DMS53 treated with DMSO at 0.1 percent for 48 hours (cell line): ENCODE measurements around the gene TMEM31.
"Not testable (repeated sequence)": the region's sequence is repeated elsewhere in the genome, so short reads cannot be mapped to it uniquely, and the experiment has no call there.

Experiments
- DNase-seq: peaks from one replicate; lab custom pipeline; 2025; ENCODE audit not compliant: unreplicated experiment; lab: John Stamatoyannopoulos, UW

TMEM31 gene

GRCh38 chrX:103722505-103722904, 11.8 kb downstream of the TMEM31 start:
- no peak for DNase-seq

GRCh38 chrX:103726477-103726876, 15.8 kb downstream of the TMEM31 start:
- DNase-seq: no peak

DNA sequence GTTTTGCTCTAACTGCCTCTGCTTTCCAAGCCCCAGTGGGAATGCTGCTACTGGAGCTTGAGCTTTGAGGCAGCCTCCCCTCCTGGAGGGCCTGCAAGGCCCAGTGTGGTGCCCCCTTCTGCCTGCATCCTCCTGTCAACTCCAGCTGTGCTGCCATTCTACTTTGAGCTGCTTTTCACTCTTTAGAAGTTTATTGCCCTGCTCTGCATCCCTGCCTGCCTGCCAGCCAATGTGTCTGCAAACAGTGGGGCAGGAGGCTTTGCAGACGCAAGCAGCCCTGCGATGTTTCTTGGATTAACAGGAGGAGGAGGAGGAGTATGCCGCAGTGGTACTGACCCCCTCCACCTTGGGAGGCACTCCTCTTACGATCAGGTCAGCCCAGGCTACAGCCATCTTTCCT, 16.4 kb downstream of the TMEM31 start:
- DNase-seq: no peak

DNA sequence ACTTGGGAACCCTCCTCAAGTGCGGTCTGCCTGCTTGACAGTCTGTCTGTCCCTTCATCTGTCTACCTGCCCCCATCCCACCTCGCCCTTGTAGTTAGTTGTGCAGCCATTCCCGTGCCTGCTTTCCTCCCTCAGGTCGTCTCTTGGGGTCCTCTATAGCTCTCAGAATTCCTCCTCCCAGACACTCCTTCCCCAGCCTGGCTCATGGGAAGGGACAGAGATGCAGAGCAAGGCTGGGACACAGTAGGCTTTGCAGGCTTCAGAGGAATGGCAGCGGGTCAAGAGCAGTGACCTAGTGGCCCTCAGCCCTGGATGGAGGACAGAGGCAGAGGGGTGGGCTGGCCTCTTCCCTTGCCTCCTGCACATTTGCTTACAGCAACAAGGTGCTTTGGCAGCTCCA, 18.3 kb downstream of the TMEM31 start:
- DNase-seq: no peak

DNA sequence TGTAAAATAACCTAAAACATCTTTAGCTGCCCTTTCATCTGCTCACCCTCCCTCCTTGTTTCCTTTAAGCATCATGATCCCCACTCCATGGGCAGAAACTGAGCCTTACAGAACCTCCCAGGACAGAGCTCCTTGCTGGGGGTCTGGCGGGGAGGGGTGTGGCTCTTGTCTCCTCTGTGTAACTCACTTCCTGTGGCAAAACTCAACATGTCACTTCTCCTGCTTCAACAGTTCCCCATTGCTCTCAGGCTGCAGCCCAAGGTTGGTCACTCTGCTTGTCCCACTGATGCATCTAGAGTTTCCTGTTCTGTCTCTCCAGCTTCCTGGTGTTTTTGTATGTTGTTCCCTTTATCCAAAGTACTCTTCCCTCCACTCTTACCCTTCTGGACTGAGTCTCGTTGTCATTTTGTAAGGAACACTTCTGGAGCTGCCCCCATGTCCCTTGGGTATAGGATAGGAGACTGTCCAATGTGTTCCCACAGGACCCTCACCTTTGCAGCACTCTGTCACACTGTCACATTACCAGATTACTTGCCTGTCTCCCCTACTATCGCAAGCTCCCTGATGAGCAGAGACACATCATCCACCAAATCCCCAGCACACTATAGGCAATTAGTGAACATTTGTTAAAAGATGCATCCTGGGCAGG, 19.6 kb downstream of the TMEM31 start:
- no peak for DNase-seq

DNA sequence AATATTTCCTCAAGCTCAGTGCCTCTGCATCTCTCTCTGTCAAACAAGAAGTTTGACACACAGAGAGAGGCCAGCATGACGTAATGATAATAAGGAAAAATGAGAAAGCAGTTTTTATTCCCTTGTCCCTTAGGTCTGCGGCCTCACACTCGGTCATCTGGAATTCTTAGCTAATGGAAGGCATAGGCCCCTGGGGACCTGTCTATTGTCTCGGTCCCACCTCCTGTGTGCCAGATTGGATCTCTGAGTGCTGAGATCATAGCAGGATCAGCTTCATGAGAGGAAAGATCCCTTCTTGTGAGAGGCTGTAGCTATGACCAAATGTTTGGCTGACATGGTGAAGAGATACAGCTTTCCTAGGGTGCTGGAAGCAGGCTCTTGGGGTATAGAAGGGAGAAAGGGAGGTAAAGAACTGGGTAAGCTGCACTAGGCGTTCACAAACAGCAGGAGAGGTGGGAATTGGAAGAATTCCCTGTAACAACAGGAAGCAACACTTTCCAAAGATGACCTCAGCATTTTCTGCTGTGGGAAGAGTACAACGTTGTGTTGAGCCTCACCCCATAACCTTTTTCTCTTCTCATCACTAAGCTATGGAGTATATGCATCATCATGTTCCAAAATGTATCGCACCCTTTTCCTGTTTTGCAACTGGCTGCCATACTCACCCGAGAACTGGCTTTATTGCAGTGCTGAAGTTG, 20.2 kb downstream of the TMEM31 start:
- DNase-seq: no peak

- DNase-seq: no peak
Observed at GRCh38 chrX:103733017-103733416, 22.3 kb downstream of the TMEM31 start.

- no peak for DNase-seq
Observed at GRCh38 chrX:103734125-103734760, 23.5 kb downstream of the TMEM31 start.

DNA sequence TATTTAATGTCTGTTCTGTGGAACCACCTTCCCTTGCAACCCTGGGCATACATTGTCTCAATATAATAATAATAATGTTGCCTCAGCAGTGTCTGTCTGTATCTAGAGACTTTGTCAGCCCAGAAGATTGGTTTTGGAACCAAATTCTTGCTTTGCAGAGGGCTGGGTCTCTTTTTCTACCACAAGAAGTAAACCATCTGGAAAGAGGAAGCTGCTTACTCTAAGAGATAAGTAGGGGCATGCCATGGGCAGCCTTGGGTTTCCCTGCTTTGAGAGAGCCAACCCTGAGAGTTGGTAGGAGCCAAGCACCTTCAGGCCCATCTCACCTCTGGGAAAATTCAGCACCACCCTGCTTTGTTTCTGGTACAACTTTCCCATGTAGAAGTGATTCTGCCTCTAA, 27.0 kb downstream of the TMEM31 start:
- DNase-seq: no peak

DNA sequence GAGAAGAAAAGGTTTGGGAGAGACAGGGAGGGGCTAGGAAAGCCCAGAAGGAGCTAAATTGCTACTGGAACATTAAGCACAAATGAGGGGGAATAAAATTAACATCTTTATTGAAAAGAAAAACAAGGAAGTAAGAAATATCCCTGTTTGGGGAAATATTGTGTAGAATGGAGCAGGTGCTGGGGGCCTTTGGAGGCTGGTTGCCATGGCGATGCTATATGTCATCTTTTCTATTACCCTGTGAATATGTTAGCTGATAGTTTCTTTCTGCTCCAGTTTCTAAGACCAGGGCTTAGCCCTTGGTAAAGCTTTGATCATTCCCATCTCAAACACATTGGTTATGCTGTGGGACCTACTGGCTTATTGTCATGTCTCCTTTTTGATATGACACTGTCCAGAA, 28.7 kb downstream of the TMEM31 start:
- no peak for DNase-seq

GRCh38 chrX:103741879-103742278, 31.2 kb downstream of the TMEM31 start:
- DNase-seq: no peak

DNA sequence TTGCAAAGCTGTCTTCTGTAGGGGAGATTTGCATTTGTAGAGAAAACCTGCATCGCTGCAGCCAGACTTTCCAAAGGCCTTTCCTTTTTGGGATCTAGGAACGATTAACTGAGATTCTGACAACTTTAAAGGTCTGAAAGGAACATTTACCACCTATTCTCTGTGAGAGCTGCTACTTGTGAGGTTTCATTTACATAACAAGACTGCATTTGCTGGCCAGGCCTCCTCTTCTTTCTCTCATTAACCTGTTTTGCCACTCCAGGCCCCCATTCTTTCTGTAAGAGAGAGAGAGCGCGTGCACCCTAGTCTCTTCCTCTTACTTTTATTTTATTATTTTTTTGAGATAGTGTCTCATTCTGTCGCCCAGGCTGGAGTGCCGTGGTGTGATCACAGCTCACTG, 31.6 kb downstream of the TMEM31 start:
- DNase-seq: no peak

DNA sequence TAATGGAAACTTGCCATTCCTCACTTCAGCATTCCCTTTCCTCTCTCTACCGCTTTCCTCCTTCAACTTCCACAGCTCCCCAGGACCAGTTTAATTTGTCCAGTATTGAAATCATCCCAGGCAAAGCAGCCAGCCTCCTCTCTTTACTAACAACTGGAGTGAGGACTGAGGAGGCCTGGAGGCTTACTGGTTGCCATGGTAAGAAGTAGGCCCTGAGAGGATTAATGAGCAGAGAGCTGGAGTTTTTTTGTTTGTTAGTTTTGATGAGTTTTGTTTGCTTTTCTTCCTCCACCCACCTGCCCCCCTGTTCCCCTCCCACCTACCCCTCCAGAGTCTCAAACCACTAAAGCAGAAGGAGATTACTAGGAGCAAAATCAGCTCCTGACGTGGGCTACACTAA, 36.5 kb downstream of the TMEM31 start:
- DNase-seq: no peak

DNA sequence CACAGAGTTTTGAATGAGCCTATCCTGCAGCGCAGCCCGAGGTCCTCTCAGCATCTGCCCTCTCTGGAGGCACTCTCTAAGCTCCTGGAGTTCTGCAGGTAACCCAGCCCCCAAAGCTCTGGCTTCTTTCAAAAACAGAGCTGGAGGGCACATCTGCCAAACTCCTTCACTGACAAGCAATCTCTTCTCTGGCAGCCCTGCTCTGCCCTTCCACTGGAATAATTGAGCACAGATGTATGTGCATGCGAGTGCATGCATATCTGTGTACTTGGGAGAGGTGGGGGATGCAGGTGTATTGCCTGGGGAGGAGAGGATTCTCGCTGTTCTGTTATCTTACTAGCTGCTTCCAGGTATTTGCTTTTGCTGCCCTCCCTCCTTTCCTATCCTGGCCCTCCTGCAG, 43.7 kb downstream of the TMEM31 start:
- DNase-seq: no peak

DNA sequence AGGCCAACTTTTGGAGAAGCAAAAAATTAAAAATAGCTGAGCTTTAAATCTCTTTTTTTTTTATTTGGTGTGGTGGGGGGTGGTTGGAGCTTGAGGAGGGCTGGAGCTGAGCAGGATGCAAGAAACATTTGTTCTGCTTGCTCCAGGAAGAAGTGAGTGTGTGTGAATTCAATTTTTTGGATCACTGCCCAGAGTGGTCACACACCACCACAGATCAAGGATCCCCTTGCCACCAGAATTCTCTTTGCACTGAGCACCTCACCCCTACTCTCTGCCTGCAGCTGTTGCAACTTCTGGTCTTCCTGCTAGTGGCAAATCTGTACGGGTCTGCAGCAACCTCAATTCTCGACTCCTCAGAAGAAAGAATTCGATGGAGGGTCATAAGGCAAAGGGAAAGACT, 46.0 kb downstream of the TMEM31 start:
- DNase-seq: peak; percentile 19

GRCh38 chrX:103758555-103758954, 47.8 kb downstream of the TMEM31 start:
- no peak for DNase-seq

DNA sequence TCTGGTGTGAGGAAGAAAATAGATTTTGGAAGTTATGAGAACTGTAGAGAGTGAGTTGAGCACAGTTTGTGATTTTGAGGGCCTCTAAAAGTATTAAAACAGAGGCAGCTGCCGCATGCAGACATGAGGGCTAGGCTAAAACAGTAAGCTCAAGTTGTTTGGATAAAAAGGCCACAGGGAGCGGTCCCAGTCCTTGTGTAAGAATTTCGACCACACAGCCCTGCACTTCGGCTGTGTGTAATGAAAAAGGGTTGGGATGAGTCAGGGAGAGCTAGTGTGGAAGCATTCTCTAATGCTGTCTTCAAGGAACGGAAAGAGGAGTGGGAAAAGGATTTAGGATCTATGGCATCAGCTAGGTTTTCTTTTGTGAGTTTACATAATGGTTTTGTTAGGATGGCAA, 52.8 kb downstream of the TMEM31 start:
- DNase-seq: not testable (repeated sequence)
